GM06990 (cell line): ENCODE data around the gene MBLAC1.
A peak's percentile ranks its signal among the peaks of the same experiment; 100 is the strongest.

ENCODE experiments used
- DNase-seq: peaks from one replicate; pipeline ENCODE4 v3.0.0-alpha.2; 2011; ENCODE audit not compliant: insufficient read length; ENCODE audit errors: extremely low read depth
- H3K27me3 ChIP-seq: replicated peaks from 2 replicates; pipeline ENCODE4 v1.6.0; 2011; ENCODE audit warnings: low read length; ENCODE audit not compliant: control insufficient read depth, insufficient read depth
- H3K36me3 ChIP-seq: 2 replicates; pipeline ENCODE4 v1.5.1; 2011; ENCODE audit warnings: low read length; ENCODE audit not compliant: control insufficient read depth, insufficient read depth
- H3K4me3 ChIP-seq: replicated peaks from 2 replicates; pipeline ENCODE4 v1.5.1; 2011; ENCODE audit warnings: low read depth, mild to moderate bottlenecking, control low read depth, low read length
- CTCF ChIP-seq: IDR thresholded peaks from 2 replicates; pipeline ENCODE4 v1.5.1; 2011; ENCODE audit warnings: low read length, control low read depth, mild to moderate bottlenecking, inconsistent platforms; ENCODE audit not compliant: insufficient read depth, poor library complexity, severe bottlenecking

Gene MBLAC1

DNA sequence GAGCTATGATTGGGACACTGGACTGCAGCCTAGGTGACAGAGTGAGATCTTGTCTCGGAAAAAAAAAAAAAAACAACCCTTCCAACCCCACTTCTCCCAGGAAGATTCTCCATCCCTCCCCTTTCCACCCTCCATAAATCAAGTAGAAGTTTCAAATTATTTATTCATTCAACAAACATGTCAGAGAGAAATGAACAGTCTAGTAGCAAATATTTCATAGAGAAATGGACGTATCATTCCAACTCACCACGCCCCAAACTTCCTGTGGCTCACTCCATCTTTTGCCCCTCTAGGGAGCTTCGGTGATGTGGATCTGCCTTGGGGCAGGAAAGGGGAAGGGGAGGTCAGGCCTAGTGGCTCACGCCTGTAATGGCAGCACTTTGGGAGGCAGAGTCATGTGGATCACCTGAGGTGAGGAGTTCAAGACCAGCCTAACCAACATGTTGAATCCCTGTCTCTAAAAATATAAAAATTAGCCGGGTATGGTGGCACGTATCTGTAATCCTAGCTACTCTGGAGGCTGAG is 32.4 kb downstream of the MBLAC1 start:
- no peak for DNase-seq
- H3K4me3 ChIP-seq, result peak overlapping the region; percentile 86
- no peaks in the 10 kb centered on the region for H3K27me3 ChIP-seq
- peaks cover 22% of the 10 kb centered on the region for H3K36me3 ChIP-seq
- TF ChIP-seq CTCF, result no peak

DNA sequence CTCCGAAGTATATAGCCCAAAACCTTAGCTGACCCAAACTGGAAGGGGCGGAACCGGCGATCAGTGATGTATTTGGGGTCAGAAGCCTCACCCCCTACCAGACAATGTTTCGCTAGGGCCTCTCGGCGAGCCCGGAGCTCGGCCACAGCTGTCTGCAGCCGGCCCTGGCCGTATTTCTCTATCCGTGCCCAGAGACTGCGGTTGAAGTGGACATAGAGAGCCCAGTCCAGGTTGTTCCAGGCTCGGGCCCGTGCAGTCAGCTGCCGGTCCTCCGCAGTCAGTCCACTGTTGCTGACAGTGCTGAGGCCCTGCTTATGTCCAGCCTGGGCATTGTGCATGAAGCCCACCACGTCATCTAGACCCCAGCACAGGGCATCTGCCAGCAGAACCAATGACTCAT is 33.3 kb downstream of the MBLAC1 start:
- H3K4me3 ChIP-seq, result no peak overlapping the region
- no peak for DNase-seq
- TF ChIP-seq CTCF, result no peak

GRCh38 chr7:100163006-100163531 is 36.3 kb downstream of the MBLAC1 start:
- no peak for DNase-seq
- Histone ChIP-seq H3K4me3 (no peak overlapping the region), H3K27me3 (peaks cover 1% of the 10 kb centered on the region; the same call in 1 of the 2 replicates), H3K36me3 (no peaks in the 10 kb centered on the region)
- no peak for TF ChIP-seq CTCF

More for the DNA sequence above, 33.3 kb downstream of the MBLAC1 start:
- H3K36me3 ChIP-seq, result peaks cover 18% of the 10 kb centered on the region
- no peaks in the 10 kb centered on the region for H3K27me3 ChIP-seq

- no peak for TF ChIP-seq CTCF
- Histone ChIP-seq H3K27me3 (peaks cover 1% of the 10 kb centered on the region; the same call in 1 of the 2 replicates), H3K36me3 (no peaks in the 10 kb centered on the region), H3K4me3 (no peak overlapping the region)
- DNase-seq, result no peak
These were observed 37.1 kb downstream of the MBLAC1 start for GRCh38 chr7:100163871-100164270.

GRCh38 chr7:100166317-100166940 is 39.7 kb downstream of the MBLAC1 start:
- Histone ChIP-seq H3K36me3 (no peaks in the 10 kb centered on the region), H3K4me3 (no peak overlapping the region), H3K27me3 (peaks cover 1% of the 10 kb centered on the region)
- no peak for DNase-seq
- TF ChIP-seq CTCF, result no peak
